ENCODE data around the gene METTL26. TPM values are rescaled to one million over a fixed set of nuclear protein-coding genes. Genes with fewer than 3 reads are reported as not detected.

Gene METTL26
- total RNA-seq, 4 donors from 2014 or later, result 72.2 to 138 (median 84.7) TPM

GRCh38 chr16:634051-634670 lies 1.9 kb downstream of the METTL26 start:
- Histone ChIP-seq H3K4me1 (peaks cover 43% of the 10 kb centered on the region), H3K36me3 (peaks cover 19% of the 10 kb centered on the region), H3K9me3 (no peaks in the 10 kb centered on the region), H3K27me3 (no peaks in the 10 kb centered on the region), H3K27ac (no peak overlapping the region), H3K4me3 (no peak overlapping the region)
- TF ChIP-seq CTCF (IDR thresholded peaks at IDR 0.05) (no peak), EP300 (IDR thresholded peaks at IDR 0.05) (no peak), POLR2A (IDR thresholded peaks at IDR 0.05) (no peak), POLR2AphosphoS5 (IDR thresholded peaks at IDR 0.05) (no peak)
- 91% methylated on average over 15 of the region's 22 CpGs for WGBS
- no peak for DNase-seq (ENCODE audit: low spot score in 2 of 2)

- H3K27ac ChIP-seq, result no peak overlapping the region
- TF ChIP-seq POLR2A (IDR thresholded peaks at IDR 0.05), result no peak
- TF ChIP-seq CTCF (IDR thresholded peaks at IDR 0.05), result no peak
- no peak for TF ChIP-seq EP300 (IDR thresholded peaks at IDR 0.05)
- no peak for TF ChIP-seq POLR2AphosphoS5 (IDR thresholded peaks at IDR 0.05)
- no peak for DNase-seq (ENCODE audit: low spot score in 2 of 2)
- WGBS, result 94% methylated on average over 42 of the region's 74 CpGs
- peaks cover 24% of the 10 kb centered on the region for H3K36me3 ChIP-seq
- no peaks in the 10 kb centered on the region for H3K9me3 ChIP-seq
- no peaks in the 10 kb centered on the region for H3K27me3 ChIP-seq
- peaks cover 43% of the 10 kb centered on the region for H3K4me1 ChIP-seq
- H3K4me3 ChIP-seq, result no peak overlapping the region
Measured at GRCh38 chr16:633336-634050, 2.6 kb downstream of the METTL26 start.

GRCh38 chr16:632486-633335 lies 3.4 kb downstream of the METTL26 start:
- TF ChIP-seq CTCF (IDR thresholded peaks at IDR 0.05), result no peak
- TF ChIP-seq POLR2AphosphoS5 (IDR thresholded peaks at IDR 0.05), result no peak
- no peak for TF ChIP-seq POLR2A (IDR thresholded peaks at IDR 0.05)
- no peak for TF ChIP-seq EP300 (IDR thresholded peaks at IDR 0.05)
- peaks cover 43% of the 10 kb centered on the region for H3K4me1 ChIP-seq
- WGBS, result 91% methylated on average over 17 of the region's 67 CpGs

GRCh38 chr16:631808-632358 lies 4.2 kb downstream of the METTL26 start:
- H3K36me3 ChIP-seq, result peaks cover 40% of the 10 kb centered on the region
- H3K27ac ChIP-seq, result no peak overlapping the region
- no peak overlapping the region for H3K4me3 ChIP-seq
- peaks cover 41% of the 10 kb centered on the region for H3K4me1 ChIP-seq
- TF ChIP-seq POLR2A (IDR thresholded peaks at IDR 0.05) (no peak), POLR2AphosphoS5 (IDR thresholded peaks at IDR 0.05) (no peak), CTCF (IDR thresholded peaks at IDR 0.05) (no peak), EP300 (IDR thresholded peaks at IDR 0.05) (no peak)
- WGBS, result 57% methylated on average over 9 of the region's 9 CpGs
- no peaks in the 10 kb centered on the region for H3K9me3 ChIP-seq
- no peaks in the 10 kb centered on the region for H3K27me3 ChIP-seq
- no peak for DNase-seq (ENCODE audit: low spot score in 2 of 2)

More at GRCh38 chr16:632486-633335, 3.4 kb downstream of the METTL26 start:
- Histone ChIP-seq H3K27ac (no peak overlapping the region), H3K4me3 (no peak overlapping the region), H3K27me3 (no peaks in the 10 kb centered on the region), H3K9me3 (no peaks in the 10 kb centered on the region), H3K36me3 (peaks cover 32% of the 10 kb centered on the region)
- no peak for DNase-seq (ENCODE audit: low spot score in 2 of 2)
